HCT116 (cell line): ENCODE results near the gene SLIT1.

Source experiments
- ATF3 ChIP-seq: IDR thresholded peaks from 2 replicates; pipeline ENCODE4 v1.6.1; 2012
- CTCF ChIP-seq, 3 experiments: fragments of 200-600 bp in 1 of 3; sonication (generic) in 1 of 3; IDR thresholded peaks in 2 of 3; conservative IDR thresholded peaks in 1 of 3; 2 replicates each; pipeline ENCODE4 v1.5.1; 2012 to 2017; ENCODE audit warnings: low read depth in 2 of 3, low read length in 2 of 3, antibody characterized with exemption in 1 of 3, borderline replicate concordance in 1 of 3, control low read depth in 1 of 3, mild to moderate bottlenecking in 1 of 3, mixed read lengths in 1 of 3, mixed run types in 1 of 3, moderate library complexity in 1 of 3; ENCODE audit not compliant: insufficient read depth in 1 of 3
- EGR1 ChIP-seq: IDR thresholded peaks from 2 replicates; pipeline ENCODE4 v1.6.1; 2012; ENCODE audit warnings: low read depth
- EZH2 ChIP-seq: fragments of 200-600 bp; sonication (generic); IDR thresholded peaks from 2 replicates; pipeline ENCODE4 v1.6.1; 2017; ENCODE audit warnings: antibody characterized with exemption, mixed run types
- EZH2phosphoT487 ChIP-seq: fragments of 200-600 bp; IDR thresholded peaks from 2 replicates; pipeline ENCODE4 v1.6.1; 2018; ENCODE audit warnings: antibody characterized with exemption, borderline replicate concordance
- MAX ChIP-seq: IDR thresholded peaks from 2 replicates; pipeline ENCODE4 v1.6.1; 2012
- POLR2A ChIP-seq: IDR thresholded peaks from 2 replicates; pipeline ENCODE4 v1.7.0; 2011; ENCODE audit warnings: borderline replicate concordance; ENCODE audit not compliant: insufficient read depth, insufficient read length; ENCODE audit errors: extremely low read depth
- POLR2AphosphoS5 ChIP-seq: IDR thresholded peaks from 2 replicates; pipeline ENCODE4 v1.6.1; 2011; ENCODE audit warnings: mild to moderate bottlenecking, low read depth, low read length, moderate library complexity
- REST ChIP-seq: IDR thresholded peaks from 2 replicates; pipeline ENCODE4 v1.6.1; 2012; ENCODE audit warnings: low read depth
- ZBTB33 ChIP-seq: IDR thresholded peaks from 2 replicates; pipeline ENCODE4 v1.6.1; 2011; ENCODE audit warnings: mild to moderate bottlenecking, low read length, moderate library complexity; ENCODE audit not compliant: insufficient replicate concordance; ENCODE audit errors: extremely low read depth

- TF ChIP-seq POLR2A, result no peak
- no peak for TF ChIP-seq POLR2AphosphoS5
- no peak for TF ChIP-seq REST
- no peak for TF ChIP-seq EZH2
- no peak for TF ChIP-seq EZH2phosphoT487
- TF ChIP-seq ZBTB33, result no peak
- no peak for TF ChIP-seq EGR1
- TF ChIP-seq MAX, result no peak
- TF ChIP-seq ATF3, result no peak
- TF ChIP-seq CTCF (IDR thresholded peaks at IDR 0.05 in 2 of 3, conservative IDR thresholded peaks at IDR 0.05 in 1 of 3; ENCODE audit: borderline replicate concordance in 1 of 3, insufficient read depth in 1 of 3, low read depth in 2 of 3, low read length in 2 of 3), result peak in 1 of 3 experiments; percentile 27; a peak in 2 of 6 replicates
Observed at GRCh38 chr10:97059006-97059871, 126.5 kb downstream of the SLIT1 start.
